ENCODE data around the gene LNPEP. TPM values are rescaled to one million over a fixed set of nuclear protein-coding genes. Genes with fewer than 3 reads are reported as not detected.

LNPEP gene
- total and polyA plus RNA-seq, 2 donors (not counting 1 experiment from before 2014, with no cell fraction given) = 10.5 to 92.9 TPM

- H3K27me3 Mint-ChIP-seq = no peaks in the 10 kb centered on the region
- H3K27ac Mint-ChIP-seq = peak overlapping the region; percentile 81
- peak overlapping the region; percentile 68 for H3K4me2 ChIP-seq (replicated peaks; ENCODE audit: low read depth, low read length, poor library complexity, severe bottlenecking)
- peak overlapping the region; percentile 69 for H3K4me3 Mint-ChIP-seq
- no peaks in the 10 kb centered on the region for H3K9me3 ChIP-seq (ENCODE audit: control extremely low read depth in 1 of 3, control insufficient read depth in 2 of 3, insufficient read depth in 1 of 3, low read length in 2 of 3)
- peaks cover 24 to 45% of the 10 kb centered on the region in 2 experiments for H3K36me3 ChIP-seq (replicated peaks in 1 of 2; ENCODE audit: control extremely low read depth in 1 of 2, control insufficient read depth in 1 of 2, extremely low read depth in 1 of 2, insufficient read depth in 2 of 2, low read length in 1 of 2)
- DNase-seq = peak; percentile 81
- H2AFZ ChIP-seq (ENCODE audit: insufficient read depth, low read depth, low read length, poor library complexity, severe bottlenecking) = peak overlapping the region; percentile 53
- H3K9ac ChIP-seq (ENCODE audit: low read length) = peak overlapping the region; percentile 40
- TF ChIP-seq EZH2 (IDR thresholded peaks at IDR 0.05; ENCODE audit: borderline replicate concordance, insufficient read depth, low read depth, low read length, poor library complexity, severe bottlenecking) = no peak
- TF ChIP-seq CTCF (IDR thresholded peaks at IDR 0.05) = no peak
- intact Hi-C loops (cut with micrococcal nuclease) = loop anchor here (2.0 to 5.0 kb wide), 2 partner anchors 75 to 257 kb away; no protein-coding TSS in a partner anchor
- peak overlapping the region; percentile 65 to 88 for H3K27ac ChIP-seq (ENCODE audit: low read length in 2 of 2)
- CTCF ChIA-PET = interaction anchor here (0.7 to 3.1 kb wide), 7 partner anchors 25 to 259 kb away, joined by 3 to 24 read pairs (median 4); partner anchors contain the start of gene LIX1
- H4K20me1 ChIP-seq (ENCODE audit: control insufficient read depth, insufficient read depth, low read length, poor library complexity, severe bottlenecking) = no peaks in the 10 kb centered on the region
- no peaks in the 10 kb centered on the region for H3K27me3 ChIP-seq (replicated peaks in 1 of 4; ENCODE audit: control extremely low read depth in 1 of 4, control insufficient read depth in 3 of 4, insufficient read depth in 4 of 4, low read length in 3 of 4)
- peaks cover 27% of the 10 kb centered on the region for H3K79me2 ChIP-seq (ENCODE audit: control insufficient read depth, insufficient read depth, low read length)
- POLR2A ChIA-PET = interaction anchor here (0.5 kb wide), 1 partner anchor 174 kb away, joined by 7 read pairs; the partner anchor contains the start of gene RIOK2
- ATAC-seq (ENCODE audit: low read depth) = peak; percentile 68
- H3K9me3 Mint-ChIP-seq (ENCODE audit: insufficient read depth) = no peaks in the 10 kb centered on the region
- peaks cover 16 to 23% of the 10 kb centered on the region in 2 donors for H3K4me1 ChIP-seq (ENCODE audit: control insufficient read depth in 2 of 2, insufficient read depth in 2 of 2, low read length in 2 of 2)
- H3K4me1 Mint-ChIP-seq = peaks cover 26% of the 10 kb centered on the region
- H3K4me3 ChIP-seq (ENCODE audit: control extremely low read depth in 1 of 5, extremely low read depth in 1 of 5, insufficient read depth in 1 of 5, low read depth in 2 of 5, low read length in 4 of 5) = peak overlapping the region in 2 of 5 experiments; percentile 11 to 44
- 0% methylated on average over 1 of the region's 3 CpGs for whole genome bisulfite sequencing (ENCODE audit: insufficient coverage)
Observed at GRCh38 chr5:97009212-97009898, 73.5 kb downstream of the LNPEP start.

- H3K4me2 ChIP-seq (replicated peaks; ENCODE audit: low read depth, low read length, poor library complexity, severe bottlenecking) = peak overlapping the region; percentile 68
- peak overlapping the region; percentile 40 for H3K9ac ChIP-seq (ENCODE audit: low read length)
- H3K27ac Mint-ChIP-seq = peak overlapping the region; percentile 51
- H3K27me3 Mint-ChIP-seq = no peaks in the 10 kb centered on the region
- H3K27ac ChIP-seq (ENCODE audit: low read length in 2 of 2) = peak overlapping the region; percentile 34 to 88
- H3K79me2 ChIP-seq (ENCODE audit: control insufficient read depth, insufficient read depth, low read length) = peaks cover 27% of the 10 kb centered on the region
- H3K4me3 ChIP-seq (ENCODE audit: control extremely low read depth in 1 of 5, extremely low read depth in 1 of 5, insufficient read depth in 1 of 5, low read depth in 2 of 5, low read length in 4 of 5) = peak overlapping the region in 1 of 5 experiments; percentile 44
- no peak for ATAC-seq (ENCODE audit: low read depth)
- H3K9me3 Mint-ChIP-seq (ENCODE audit: insufficient read depth) = no peaks in the 10 kb centered on the region
- no peak for DNase-seq
- H3K4me1 Mint-ChIP-seq = peaks cover 26% of the 10 kb centered on the region
- CTCF ChIA-PET = interaction anchor here (0.7 to 3.1 kb wide), 6 partner anchors 13 to 260 kb away, joined by 3 to 24 read pairs (median 5); partner anchors contain the start of gene LIX1
- no peak overlapping the region for H3K4me3 Mint-ChIP-seq
- intact Hi-C loops (cut with micrococcal nuclease) = loop anchor here (2.0 to 5.0 kb wide), 3 partner anchors 75 to 1872 kb away; no protein-coding TSS in a partner anchor
- H3K36me3 ChIP-seq (replicated peaks in 1 of 2; ENCODE audit: control extremely low read depth in 1 of 2, control insufficient read depth in 1 of 2, extremely low read depth in 1 of 2, insufficient read depth in 2 of 2, low read length in 1 of 2) = peaks cover 28 to 43% of the 10 kb centered on the region in 2 experiments
- POLR2A ChIA-PET = no interaction called here
- H4K20me1 ChIP-seq (ENCODE audit: control insufficient read depth, insufficient read depth, low read length, poor library complexity, severe bottlenecking) = no peaks in the 10 kb centered on the region
- peak overlapping the region; percentile 53 for H2AFZ ChIP-seq (ENCODE audit: insufficient read depth, low read depth, low read length, poor library complexity, severe bottlenecking)
- peaks cover 16 to 23% of the 10 kb centered on the region in 2 donors for H3K4me1 ChIP-seq (ENCODE audit: control insufficient read depth in 2 of 2, insufficient read depth in 2 of 2, low read length in 2 of 2)
- no peaks in the 10 kb centered on the region for H3K9me3 ChIP-seq (ENCODE audit: control extremely low read depth in 1 of 3, control insufficient read depth in 2 of 3, insufficient read depth in 1 of 3, low read length in 2 of 3)
- TF ChIP-seq CTCF (IDR thresholded peaks at IDR 0.05) (no peak), EZH2 (IDR thresholded peaks at IDR 0.05; ENCODE audit: borderline replicate concordance, insufficient read depth, low read depth, low read length, poor library complexity, severe bottlenecking) (no peak)
- no CpG with 5 or more reads among the region's 1 CpG for WGBS (ENCODE audit: insufficient coverage)
- no peaks in the 10 kb centered on the region for H3K27me3 ChIP-seq (replicated peaks in 1 of 4; ENCODE audit: control extremely low read depth in 1 of 4, control insufficient read depth in 3 of 4, insufficient read depth in 4 of 4, low read length in 3 of 4)
Observed at GRCh38 chr5:97009921-97010320, 74.0 kb downstream of the LNPEP start.

Measured in B cell (primary cell).